Lung (tissue), 4 donors: ENCODE data around the gene CLCA1. TPM values are rescaled to one million over a fixed set of nuclear protein-coding genes. Genes with fewer than 3 reads are reported as not detected.

Source experiments
- polyA plus RNA-seq, 2 donors: library from polyadenylated mRNA; stranded (reverse); fragments of 200-250 nt; gene quantifications; one replicate each; pipeline ENCODE4 v1.2.1, GENCODE V29; 2013
- total RNA-seq, 2 donors: library from RNA; depleted of rRNA in 1 of 2; stranded (reverse); fragments of >200 nt in 1 of 2; gene quantifications; one replicate each; pipeline ENCODE4 v1.2.1, GENCODE V29; 2014 to 2021
- donor health status: Bipolar disorder and iron deficiency.
- donor health status: healthy.
- donor health status: DM: yes; HTN: yes; CAD: no.

CLCA1 gene
- total and polyA plus RNA-seq, 4 donors = 0.12 to 0.15 TPM; not detected in 2

Other genes starting within 250 kb of the CLCA1 start
- 100 to 1,000 TPM in 1 of 2 donors, 10 to 100 TPM in 1; 60.9 to 127 TPM for gene ODF2L, start 72.6 kb upstream of the CLCA1 start, total RNA-seq
- gene ODF2L, start 72.6 kb upstream of the CLCA1 start, polyA plus RNA-seq = 10 to 100 TPM; 16.5 to 81.9 TPM
- 1 to 10 TPM in 1 of 2 donors, under 1 TPM in 1; 0.17 to 1.8 TPM for gene CLCA2, start 44.8 kb upstream of the CLCA1 start, total RNA-seq
- under 1 TPM; 0.67 to 0.97 TPM for gene CLCA2, start 44.8 kb upstream of the CLCA1 start, polyA plus RNA-seq
- under 1 TPM; 0.09 to 0.11 TPM for gene CLCA4, start 78.2 kb downstream of the CLCA1 start, total RNA-seq
- gene CLCA4, start 78.2 kb downstream of the CLCA1 start, polyA plus RNA-seq = under 1 TPM; 0.16 to 0.20 TPM
- 10 to 100 TPM; 71.4 to 81.0 TPM for gene SH3GLB1, start 235.6 kb downstream of the CLCA1 start, total RNA-seq
- 10 to 100 TPM; 26.9 to 67.5 TPM for gene SH3GLB1, start 235.6 kb downstream of the CLCA1 start, polyA plus RNA-seq